HepG2 (cell line): ENCODE measurements around the gene SMURF2. TPM values are rescaled to one million over a fixed set of nuclear protein-coding genes. Genes with fewer than 3 reads are reported as not detected.

ENCODE experiments used
- ATAC-seq: fragments of 200-7000 bp; cut with Tn5 transposase; 3 replicates; pipeline ENCODE4 v1.9.1; 2020; ENCODE audit warnings: mild to moderate bottlenecking, moderate library complexity
- BruUV-seq: library from RNA; stranded (reverse); fragments of 400-500 nt; replicated peaks from 2 replicates; lab custom pipeline; 2021; lab: Mats Ljungman, UMichigan
- CTCF ChIA-PET: fragments of 300-600 bp; formaldehyde crosslinking; extraction: SDS; loops from one replicate; lab custom pipeline; 2021; ENCODE audit warnings: low total read pairs, inconsistent platforms, low intra/inter-chr PET ratio; lab: Yijun Ruan, JAX
- POLR2A ChIA-PET: fragments of 350-600 bp; sonication (Branson Sonifier 250); formaldehyde crosslinking; loops from one replicate; lab custom pipeline; 2020; ENCODE audit warnings: antibody characterized with exemption, inconsistent platforms; lab: Yijun Ruan, JAX
- DNase-seq: peaks from one replicate; pipeline ENCODE4 v3.0.0-alpha.2; 2015; ENCODE audit warnings: low spot score
- FAIRE-seq: peaks from 3 replicates; lab custom pipeline; 2011; peaks lifted over from hg19 to GRCh38; lab: Jason Lieb, UNC
- H2AFZ ChIP-seq: one replicate; pipeline ENCODE4 v1.6.1; 2011; ENCODE audit warnings: low read length, inconsistent platforms
- H3K27ac ChIP-seq: fragments of 300-600 bp; 3 replicates; pipeline ENCODE4 v1.8.0; 2011; ENCODE audit warnings: mixed run types, mild to moderate bottlenecking, mixed read lengths, low read length, inconsistent platforms; ENCODE audit not compliant: insufficient read depth; ENCODE audit errors: extremely low read length
- H3K27me3 ChIP-seq, 2 experiments: fragments of 200-600 bp in 1 of 2; 2 replicates in 1 of 2; 3 replicates in 1 of 2; pipeline versions ENCODE4 v1.6.0 to v1.8.0; 2011; ENCODE audit warnings: low read length in 2 of 2, mild to moderate bottlenecking in 2 of 2, moderate library complexity in 2 of 2, inconsistent platforms in 1 of 2; ENCODE audit not compliant: insufficient read depth in 2 of 2, control insufficient read depth in 1 of 2
- H3K36me3 ChIP-seq, 2 experiments: fragments of 200-600 bp in 1 of 2; replicated peaks in 1 of 2; 2 replicates in 1 of 2; 3 replicates in 1 of 2; pipeline versions ENCODE4 v1.5.1 to v1.8.0; 2011; ENCODE audit warnings: low read length in 2 of 2, inconsistent platforms in 1 of 2; ENCODE audit not compliant: insufficient read depth in 2 of 2, control insufficient read depth in 1 of 2
- H3K4me1 ChIP-seq: 2 replicates; pipeline ENCODE4 v1.5.1; 2012; ENCODE audit warnings: low read length, inconsistent platforms; ENCODE audit not compliant: insufficient read depth
- H3K4me2 ChIP-seq: 2 replicates; pipeline ENCODE4 v1.6.0; 2011; ENCODE audit warnings: low read depth, low read length, inconsistent platforms
- H3K4me3 ChIP-seq, 3 experiments: fragments of 200-600 bp in 1 of 3; sonication (generic), shearing (Covaris generic) in 1 of 3; replicated peaks in 1 of 3; 2 replicates each; pipeline ENCODE4 v1.5.1; 2011 to 2016; ENCODE audit warnings: low read length in 3 of 3, inconsistent platforms in 2 of 3, low read depth in 2 of 3, mild to moderate bottlenecking in 2 of 3, control low read depth in 1 of 3, mixed read lengths in 1 of 3; ENCODE audit not compliant: insufficient read depth in 1 of 3
- H3K79me2 ChIP-seq: one replicate; pipeline ENCODE4 v1.6.1; 2011; ENCODE audit warnings: low read length, inconsistent platforms; ENCODE audit not compliant: insufficient read depth
- H3K9ac ChIP-seq: 2 replicates; pipeline ENCODE4 v1.6.0; 2011; ENCODE audit warnings: mild to moderate bottlenecking, low read depth, low read length, inconsistent platforms; ENCODE audit not compliant: insufficient read depth
- H3K9me3 ChIP-seq: 2 replicates; pipeline ENCODE4 v1.5.1; 2012; ENCODE audit warnings: mild to moderate bottlenecking, low read length
- H4K20me1 ChIP-seq: 2 replicates; pipeline ENCODE4 v1.6.0; 2011; ENCODE audit warnings: inconsistent platforms, mild to moderate bottlenecking, low read length, moderate library complexity; ENCODE audit not compliant: insufficient read depth
- ETV5 ChIP-seq: IDR thresholded peaks from 2 replicates; pipeline ENCODE4 v1.6.1; 2018; ENCODE audit warnings: missing biosample characterization, missing genetic modification reagents, inconsistent platforms, borderline replicate concordance
- HOXD1 ChIP-seq: sonication (generic); formaldehyde crosslinking; IDR thresholded peaks from 2 replicates; pipeline ENCODE4 v1.5.0; 2020; ENCODE audit warnings: missing genetic modification reagents
- IRF2 ChIP-seq: IDR thresholded peaks from 2 replicates; pipeline ENCODE4 v1.6.1; 2018; ENCODE audit warnings: missing genetic modification reagents, missing compliant biosample characterization
- JUND ChIP-seq: sonication (generic); formaldehyde crosslinking; IDR thresholded peaks from 2 replicates; pipeline ENCODE4 v1.8.0; 2022; ENCODE audit warnings: mild to moderate bottlenecking, missing genetic modification reagents
- KMT2B ChIP-seq: IDR thresholded peaks from 2 replicates; pipeline ENCODE4 v1.6.1; 2016; ENCODE audit warnings: missing genetic modification reagents, missing compliant biosample characterization
- MXI1 ChIP-seq: IDR thresholded peaks from 3 replicates; pipeline ENCODE4 v1.6.1; 2012; ENCODE audit warnings: low read depth, low read length, inconsistent platforms, borderline replicate concordance
- NCOA5 ChIP-seq: sonication (generic); formaldehyde crosslinking; IDR thresholded peaks from 2 replicates; pipeline ENCODE4 v1.4.0; 2020; ENCODE audit warnings: missing genetic modification reagents
- NFKB2 ChIP-seq: sonication (generic); formaldehyde crosslinking; IDR thresholded peaks from 2 replicates; pipeline ENCODE4 v1.4.0; 2020; ENCODE audit warnings: missing genetic modification reagents, borderline replicate concordance
- SMYD3 ChIP-seq: sonication (generic); formaldehyde crosslinking; IDR thresholded peaks from 2 replicates; pipeline ENCODE4 v1.8.1; 2023; ENCODE audit warnings: mild to moderate bottlenecking, missing genetic modification reagents
- ZNF121 ChIP-seq: sonication (generic); formaldehyde crosslinking; IDR thresholded peaks from 2 replicates; pipeline ENCODE4 v1.5.0; 2020; ENCODE audit warnings: mild to moderate bottlenecking, missing genetic modification reagents
- ZNF30 ChIP-seq: sonication (generic); formaldehyde crosslinking; IDR thresholded peaks from 2 replicates; pipeline ENCODE4 v1.5.0; 2020; ENCODE audit warnings: mild to moderate bottlenecking, missing genetic modification reagents
- ZNF674 ChIP-seq: sonication (generic); formaldehyde crosslinking; IDR thresholded peaks from 2 replicates; pipeline ENCODE4 v1.5.0; 2020; ENCODE audit warnings: low read depth, mild to moderate bottlenecking, missing genetic modification reagents
- WGBS: methylation state at CpG from one replicate; pipeline ENCODE4 v1.1.6; 2017; ENCODE audit warnings: low lambda C conversion rate; 5-methylcytosine and 5-hydroxymethylcytosine counted together
- in situ Hi-C: cut with HindIII; loops from 2 replicates; pipeline ENCODE4 v1.10.0; 2017; ENCODE audit warnings: low pct_unique_long_range_greater_than_20kb; ENCODE audit not compliant: extremely low pct_ligation_motif_present
- intact Hi-C: fragments of 100-400 bp; cut with micrococcal nuclease; formaldehyde crosslinking; loops from one replicate; pipeline ENCODE4 v1.10.0; 2022; ENCODE audit not compliant: unreplicated experiment
- polyA plus RNA-seq, 8 experiments: library from polyadenylated mRNA; depleted of rRNA in 3 of 8; stranded (reverse) in 7 of 8; unstranded in 1 of 8; fragments of >200 nt; fragmentation: Illumina TruSeq in 4 of 8; extraction: Trizol in 4 of 8; gene quantifications; 2 replicates each; pipeline versions ENCODE4 v1.2.1 to v1.2.3, GENCODE V29; 2011 to 2016; ENCODE audit warnings: low read depth in 4 of 8, missing spikeins in 1 of 8, mixed read lengths in 1 of 8; ENCODE audit not compliant: insufficient read depth in 1 of 8
- total RNA-seq, 5 experiments: library from RNA; depleted of rRNA; stranded (reverse); fragments of >200 nt; fragmentation: Illumina TruSeq; extraction: Trizol; gene quantifications; 2 replicates each; pipeline ENCODE4 v1.2.3, GENCODE V29; 2016; ENCODE audit warnings: low read depth in 1 of 5
- TF ChIP-seq, protein P1 (sequence below): sonication (generic); formaldehyde crosslinking; IDR thresholded peaks from 2 replicates; pipeline ENCODE4 v1.5.0; 2020; ENCODE audit warnings: missing genetic modification reagents
- TF ChIP-seq, protein P2 (sequence below): sonication (generic); formaldehyde crosslinking; IDR thresholded peaks from 2 replicates; pipeline ENCODE4 v1.5.0; 2020; ENCODE audit warnings: mild to moderate bottlenecking, missing genetic modification reagents, borderline replicate concordance

Gene SMURF2
- total and polyA plus RNA-seq, 2 of the 13 experiments (the other 11 are each of a cell fraction or from before 2014, with no cell fraction given) = 14.9 to 24.3 TPM

DNA sequence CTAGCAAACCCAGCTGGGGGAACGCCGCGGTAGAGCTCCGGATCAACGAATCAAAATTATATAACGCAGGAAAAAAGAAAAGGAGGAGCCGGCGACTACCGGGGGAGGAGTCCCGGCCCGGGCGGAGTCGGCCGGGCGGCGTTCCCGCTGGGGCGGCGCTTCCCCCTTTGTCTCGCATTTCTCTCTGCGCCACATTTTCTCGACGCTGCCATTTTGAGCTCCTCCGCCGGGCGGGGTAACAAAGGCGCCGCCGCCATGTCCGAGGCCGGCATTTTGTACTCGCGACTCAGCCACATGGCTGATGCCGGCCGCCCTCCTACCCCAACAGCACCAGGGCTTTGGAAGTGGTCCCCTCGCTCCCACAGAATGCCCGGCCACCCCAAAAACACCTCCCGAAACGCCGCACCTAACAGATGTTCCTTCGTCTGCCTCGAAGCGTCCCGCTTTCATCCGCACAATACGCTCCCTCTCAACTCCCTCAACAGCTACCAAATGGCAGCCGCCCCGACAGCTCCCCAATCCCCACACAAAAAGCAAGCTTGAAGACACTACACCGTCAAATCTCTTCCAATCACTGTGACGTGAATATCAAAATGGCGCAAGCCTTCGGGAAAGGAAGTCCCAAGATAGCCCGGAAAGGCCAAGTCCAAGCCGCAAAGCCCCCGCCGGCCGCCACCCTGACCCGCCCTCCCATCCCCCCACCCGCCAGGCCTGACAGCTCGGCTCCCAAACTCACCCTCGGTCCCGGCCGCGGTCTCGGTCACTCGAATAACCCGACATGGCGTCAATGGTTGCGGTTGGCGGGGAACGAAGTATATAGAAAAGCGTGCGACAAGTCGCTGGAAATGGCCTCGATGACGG lies 156.5 kb downstream of the SMURF2 start:
- no peaks in the 10 kb centered on the region for H3K9me3 ChIP-seq
- no peak overlapping the region for H2AFZ ChIP-seq
- peak; percentile 59 for ATAC-seq
- H3K4me1 ChIP-seq = peaks cover 55% of the 10 kb centered on the region
- H3K4me2 ChIP-seq = peak overlapping the region; percentile 79
- no peak for FAIRE-seq
- peaks cover 23 to 60% of the 10 kb centered on the region in 2 experiments for H3K36me3 ChIP-seq
- BruUV-seq = TSS peak; percentile 45
- intact Hi-C loops (loop anchor here (1.0 to 5.0 kb wide), 2 partner anchors 8 to 157 kb away; partner anchors contain the start of genes POLG2 and SMURF2), in situ Hi-C loops (loop anchor here (10.0 kb wide), 1 partner anchor 661 kb away; the partner anchor contains the start of gene SMARCD2)
- ChIA-PET CTCF (no interaction called here), POLR2A (interaction anchor here (0.6 to 4.1 kb wide), 41 partner anchors 8 to 732 kb away, joined by 3 to 202 read pairs (median 4); partner anchors contain the start of genes CCDC47, DDX42, GNA13 and LRRC37A3)
- H3K27ac ChIP-seq = peak overlapping the region; percentile 99
- H4K20me1 ChIP-seq = peaks cover 59% of the 10 kb centered on the region
- H3K9ac ChIP-seq = peak overlapping the region; percentile 100
- H3K4me3 ChIP-seq = peak overlapping the region; percentile 94 to 100 (median 99)
- peaks cover 67% of the 10 kb centered on the region for H3K79me2 ChIP-seq
- peak; percentile 80 for DNase-seq
- peaks cover 0 to 3% of the 10 kb centered on the region in 2 experiments; a peak in 1 of 5 replicates for H3K27me3 ChIP-seq
- 2% methylated on average over 69 of the region's 76 CpGs for WGBS
- TF ChIP-seq ZNF674 (CRISPR knock-in tag) = 0 out of 2 replicates have a peak, but pooled peaks have one; percentile 27
- no peak for TF ChIP-seq ZNF121 (CRISPR knock-in tag)
- no peak for TF ChIP-seq IRF2 (CRISPR knock-in tag)
- no peak for TF ChIP-seq NCOA5 (CRISPR knock-in tag)
- peak; percentile 72; the same call in 1 of the 3 replicates for TF ChIP-seq MXI1
- TF ChIP-seq, protein P1, sequence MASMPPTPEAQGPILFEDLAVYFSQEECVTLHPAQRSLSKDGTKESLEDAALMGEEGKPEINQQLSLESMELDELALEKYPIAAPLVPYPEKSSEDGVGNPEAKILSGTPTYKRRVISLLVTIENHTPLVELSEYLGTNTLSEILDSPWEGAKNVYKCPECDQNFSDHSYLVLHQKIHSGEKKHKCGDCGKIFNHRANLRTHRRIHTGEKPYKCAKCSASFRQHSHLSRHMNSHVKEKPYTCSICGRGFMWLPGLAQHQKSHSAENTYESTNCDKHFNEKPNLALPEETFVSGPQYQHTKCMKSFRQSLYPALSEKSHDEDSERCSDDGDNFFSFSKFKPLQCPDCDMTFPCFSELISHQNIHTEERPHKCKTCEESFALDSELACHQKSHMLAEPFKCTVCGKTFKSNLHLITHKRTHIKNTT = no peak
- TF ChIP-seq KMT2B = peak; percentile 19; the same call in 1 of the 2 replicates
- TF ChIP-seq ZNF30 = no peak
- TF ChIP-seq JUND (CRISPR knock-in tag) = no peak
- no peak for TF ChIP-seq ETV5 (CRISPR knock-in tag)
- TF ChIP-seq SMYD3 (CRISPR knock-in tag) = 0 out of 2 replicates have a peak, but pooled peaks have one; percentile 35
- TF ChIP-seq, protein P2, sequence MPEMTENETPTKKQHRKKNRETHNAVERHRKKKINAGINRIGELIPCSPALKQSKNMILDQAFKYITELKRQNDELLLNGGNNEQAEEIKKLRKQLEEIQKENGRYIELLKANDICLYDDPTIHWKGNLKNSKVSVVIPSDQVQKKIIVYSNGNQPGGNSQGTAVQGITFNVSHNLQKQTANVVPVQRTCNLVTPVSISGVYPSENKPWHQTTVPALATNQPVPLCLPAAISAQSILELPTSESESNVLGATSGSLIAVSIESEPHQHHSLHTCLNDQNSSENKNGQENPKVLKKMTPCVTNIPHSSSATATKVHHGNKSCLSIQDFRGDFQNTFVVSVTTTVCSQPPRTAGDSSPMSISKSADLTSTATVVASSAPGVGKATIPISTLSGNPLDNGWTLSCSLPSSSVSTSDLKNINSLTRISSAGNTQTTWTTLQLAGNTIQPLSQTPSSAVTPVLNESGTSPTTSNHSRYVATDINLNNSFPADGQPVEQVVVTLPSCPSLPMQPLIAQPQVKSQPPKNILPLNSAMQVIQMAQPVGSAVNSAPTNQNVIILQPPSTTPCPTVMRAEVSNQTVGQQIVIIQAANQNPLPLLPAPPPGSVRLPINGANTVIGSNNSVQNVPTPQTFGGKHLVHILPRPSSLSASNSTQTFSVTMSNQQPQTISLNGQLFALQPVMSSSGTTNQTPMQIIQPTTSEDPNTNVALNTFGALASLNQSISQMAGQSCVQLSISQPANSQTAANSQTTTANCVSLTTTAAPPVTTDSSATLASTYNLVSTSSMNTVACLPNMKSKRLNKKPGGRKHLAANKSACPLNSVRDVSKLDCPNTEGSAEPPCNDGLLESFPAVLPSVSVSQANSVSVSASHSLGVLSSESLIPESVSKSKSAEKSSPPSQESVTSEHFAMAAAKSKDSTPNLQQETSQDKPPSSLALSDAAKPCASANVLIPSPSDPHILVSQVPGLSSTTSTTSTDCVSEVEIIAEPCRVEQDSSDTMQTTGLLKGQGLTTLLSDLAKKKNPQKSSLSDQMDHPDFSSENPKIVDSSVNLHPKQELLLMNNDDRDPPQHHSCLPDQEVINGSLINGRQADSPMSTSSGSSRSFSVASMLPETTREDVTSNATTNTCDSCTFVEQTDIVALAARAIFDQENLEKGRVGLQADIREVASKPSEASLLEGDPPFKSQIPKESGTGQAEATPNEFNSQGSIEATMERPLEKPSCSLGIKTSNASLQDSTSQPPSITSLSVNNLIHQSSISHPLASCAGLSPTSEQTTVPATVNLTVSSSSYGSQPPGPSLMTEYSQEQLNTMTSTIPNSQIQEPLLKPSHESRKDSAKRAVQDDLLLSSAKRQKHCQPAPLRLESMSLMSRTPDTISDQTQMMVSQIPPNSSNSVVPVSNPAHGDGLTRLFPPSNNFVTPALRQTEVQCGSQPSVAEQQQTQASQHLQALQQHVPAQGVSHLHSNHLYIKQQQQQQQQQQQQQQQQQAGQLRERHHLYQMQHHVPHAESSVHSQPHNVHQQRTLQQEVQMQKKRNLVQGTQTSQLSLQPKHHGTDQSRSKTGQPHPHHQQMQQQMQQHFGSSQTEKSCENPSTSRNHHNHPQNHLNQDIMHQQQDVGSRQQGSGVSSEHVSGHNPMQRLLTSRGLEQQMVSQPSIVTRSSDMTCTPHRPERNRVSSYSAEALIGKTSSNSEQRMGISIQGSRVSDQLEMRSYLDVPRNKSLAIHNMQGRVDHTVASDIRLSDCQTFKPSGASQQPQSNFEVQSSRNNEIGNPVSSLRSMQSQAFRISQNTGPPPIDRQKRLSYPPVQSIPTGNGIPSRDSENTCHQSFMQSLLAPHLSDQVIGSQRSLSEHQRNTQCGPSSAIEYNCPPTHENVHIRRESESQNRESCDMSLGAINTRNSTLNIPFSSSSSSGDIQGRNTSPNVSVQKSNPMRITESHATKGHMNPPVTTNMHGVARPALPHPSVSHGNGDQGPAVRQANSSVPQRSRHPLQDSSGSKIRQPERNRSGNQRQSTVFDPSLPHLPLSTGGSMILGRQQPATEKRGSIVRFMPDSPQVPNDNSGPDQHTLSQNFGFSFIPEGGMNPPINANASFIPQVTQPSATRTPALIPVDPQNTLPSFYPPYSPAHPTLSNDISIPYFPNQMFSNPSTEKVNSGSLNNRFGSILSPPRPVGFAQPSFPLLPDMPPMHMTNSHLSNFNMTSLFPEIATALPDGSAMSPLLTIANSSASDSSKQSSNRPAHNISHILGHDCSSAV (CRISPR knock-in tag) = 0 out of 2 replicates have a peak, but pooled peaks have one; percentile 14
- TF ChIP-seq HOXD1 (CRISPR knock-in tag) = 0 out of 2 replicates have a peak, but pooled peaks have one; percentile 36
- TF ChIP-seq NFKB2 (CRISPR knock-in tag) = 0 out of 2 replicates have a peak, but pooled peaks have one; percentile 21
